ENCODE results near the gene CWF19L1.
"Not testable (repeated sequence)": the region's sequence is repeated elsewhere in the genome, so short reads cannot be mapped to it uniquely, and the experiment has no call there.

CWF19L1 gene

DNA sequence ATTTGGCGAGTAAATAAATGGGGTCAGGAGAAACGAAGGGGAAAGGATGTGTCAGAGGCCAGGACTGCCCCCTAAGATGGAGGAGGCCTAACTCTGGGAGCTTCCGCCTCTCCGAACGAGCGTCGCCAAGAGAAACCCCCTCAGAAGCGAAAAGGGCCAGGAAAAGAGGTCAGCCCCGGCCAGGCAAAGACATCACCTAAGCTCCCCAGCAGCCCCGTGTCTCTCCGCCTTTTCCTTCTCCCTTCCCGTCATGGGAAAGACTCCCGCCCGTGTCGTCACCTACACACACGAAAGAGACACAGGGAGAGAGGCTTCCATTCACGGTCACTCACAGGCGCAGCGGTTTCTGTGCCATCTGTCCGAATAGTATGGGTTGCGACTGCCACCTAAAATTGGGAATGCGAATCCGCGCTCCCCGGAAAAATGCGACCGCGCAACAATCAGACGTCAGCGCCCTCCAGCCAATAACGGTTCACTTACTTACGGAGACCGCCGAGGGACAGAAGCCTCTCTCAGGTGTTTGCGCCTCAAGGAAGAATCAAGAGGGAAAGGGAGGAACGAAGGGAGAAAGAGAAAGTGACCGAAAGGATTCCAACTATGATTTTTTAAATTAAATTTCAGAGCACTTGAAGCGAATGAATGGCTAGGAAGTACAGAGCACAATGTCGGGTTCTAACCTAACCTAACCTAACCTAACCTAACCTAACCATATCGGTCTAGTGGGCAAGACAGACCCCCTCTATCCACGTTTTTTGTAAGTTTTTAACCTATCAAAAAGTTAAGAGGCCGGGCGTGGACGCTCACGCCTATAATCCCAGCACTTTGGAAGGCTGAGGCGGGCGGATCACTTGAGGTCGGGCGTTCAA lies at the start of gene CWF19L1:
Gene CWF19L1, minus strand, starts transcription at position 400 of the 866 bp plus-strand sequence. Its CDS starts 45 bp downstream, at position 355.
- peak; percentile 79 for DNase-seq (ENCODE audit: low spot score)

DNA sequence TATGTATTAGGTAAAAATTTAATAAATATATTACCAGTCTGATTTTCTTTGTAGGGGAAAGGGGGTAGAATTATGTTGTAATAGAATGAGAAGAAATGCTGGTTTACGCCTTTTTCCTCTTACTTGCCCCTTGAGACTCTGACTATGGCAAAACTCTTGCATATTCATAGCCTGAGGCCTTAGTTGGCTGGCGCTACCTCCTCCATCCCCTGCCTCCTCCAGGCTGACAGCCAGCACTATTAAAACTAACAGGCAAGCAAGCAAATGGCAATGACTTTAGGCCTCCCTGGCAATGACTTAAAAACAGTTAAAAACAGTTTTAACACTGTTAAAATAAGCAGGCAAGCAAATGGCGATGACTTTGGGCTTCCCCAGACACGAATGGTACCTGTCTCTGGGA lies 48.2 kb upstream of the CWF19L1 start:
- no peak for DNase-seq (ENCODE audit: low spot score)

DNA sequence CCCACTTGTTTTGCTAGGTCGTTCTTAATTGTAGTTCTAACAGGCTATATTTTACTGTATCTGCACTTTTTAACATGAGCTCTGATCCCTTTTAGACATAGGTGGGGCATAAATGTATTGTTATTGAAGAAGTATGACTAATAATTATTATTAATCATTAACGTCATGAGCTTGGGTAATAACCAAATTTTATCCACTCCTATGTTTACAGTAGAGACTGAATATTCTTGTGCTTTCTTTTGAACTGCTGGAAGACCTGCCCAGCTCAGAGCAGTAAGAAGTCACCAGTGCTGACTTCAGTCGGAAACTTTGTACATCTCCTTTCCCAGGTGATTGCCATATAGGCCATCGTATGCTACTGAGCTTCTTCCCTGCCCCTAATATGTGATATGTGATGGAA lies 43.9 kb upstream of the CWF19L1 start:
- no peak for DNase-seq (ENCODE audit: low spot score)

DNA sequence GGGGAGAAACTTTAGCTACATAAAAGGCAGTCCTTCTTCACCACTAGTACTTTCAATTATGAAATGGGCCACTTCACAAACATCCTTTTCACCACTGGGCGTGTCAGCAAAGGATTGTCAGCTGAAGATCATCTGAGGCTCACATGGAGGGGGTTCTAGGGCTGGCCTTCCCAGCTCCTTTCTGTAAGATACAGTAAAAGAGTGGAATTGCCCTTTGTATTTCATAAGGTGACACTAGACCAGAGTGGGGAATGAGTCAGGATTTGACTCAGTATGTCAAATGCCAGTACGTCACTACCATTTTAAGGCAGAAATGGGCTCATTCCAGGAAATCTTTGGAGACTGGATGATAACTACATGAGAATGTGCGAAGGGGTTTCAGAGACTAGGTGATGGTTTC lies 40.2 kb upstream of the CWF19L1 start:
- DNase-seq (ENCODE audit: low spot score) = no peak

DNA sequence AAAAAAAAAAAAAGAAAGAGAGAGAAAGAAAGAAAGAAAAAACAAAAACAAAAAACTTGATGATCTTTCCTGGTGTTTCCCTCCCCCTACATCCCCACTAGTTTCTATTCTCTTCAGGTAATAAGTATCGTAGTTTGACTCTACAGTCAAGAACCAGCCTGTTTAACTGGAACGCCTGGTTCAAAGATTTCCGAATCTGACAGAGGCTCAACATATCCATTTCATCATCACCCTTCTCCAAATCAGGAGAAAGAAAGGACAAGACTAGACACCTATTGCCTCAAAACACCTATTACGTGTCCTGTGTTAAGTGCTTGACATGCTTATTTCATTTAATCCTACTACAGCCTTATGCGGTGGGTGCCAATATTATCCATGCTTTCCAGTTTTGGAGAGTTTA lies 39.4 kb upstream of the CWF19L1 start:
- DNase-seq (ENCODE audit: low spot score) = no peak

DNA sequence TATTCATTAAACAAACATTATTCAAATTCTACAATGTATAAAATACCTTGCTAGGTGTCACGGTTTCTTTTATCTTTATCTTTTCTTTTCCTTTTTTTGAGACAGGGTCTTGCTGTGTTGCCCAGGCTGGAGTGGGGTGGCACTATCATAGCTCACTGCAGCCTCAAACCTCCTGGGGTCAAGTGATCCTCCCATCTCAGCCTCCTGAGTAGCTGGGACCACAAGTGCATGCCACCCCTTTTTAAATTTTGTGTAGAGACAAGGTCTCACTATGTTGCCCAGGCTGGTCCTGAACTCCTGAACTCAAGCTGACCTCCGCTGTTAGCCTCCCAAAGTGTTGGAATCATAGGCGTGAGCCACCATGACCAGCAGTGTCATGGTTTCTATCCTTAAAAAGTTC lies 37.0 kb upstream of the CWF19L1 start:
- DNase-seq (ENCODE audit: low spot score) = no peak

DNA sequence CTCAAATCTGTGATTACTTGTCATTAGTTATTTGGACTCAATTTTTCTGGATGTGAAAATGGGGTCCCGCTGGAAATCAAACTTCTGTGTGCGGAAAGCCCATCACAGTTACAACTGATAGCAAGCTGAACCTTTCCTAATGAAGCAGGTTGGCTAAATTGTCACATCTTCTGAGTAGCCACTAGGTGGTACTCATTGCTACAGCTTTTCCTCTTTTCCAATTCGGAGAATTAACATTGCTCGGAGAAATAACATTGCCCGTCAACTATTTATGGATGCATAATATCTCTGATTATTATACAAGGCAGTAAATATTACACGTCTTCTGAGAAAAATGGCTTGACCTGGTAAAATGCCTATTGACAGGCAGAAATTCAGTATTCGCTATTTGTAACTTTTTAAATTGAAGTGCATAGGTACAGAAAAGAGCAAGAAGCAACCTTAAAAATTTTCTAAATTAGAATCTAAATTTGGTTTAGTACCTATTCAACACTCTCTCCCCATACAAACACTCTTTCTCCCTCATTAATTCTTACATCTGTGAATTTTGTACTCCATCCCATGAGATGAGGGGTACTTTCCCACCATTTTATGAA lies 36.4 kb upstream of the CWF19L1 start:
- no peak for DNase-seq (ENCODE audit: low spot score)

DNA sequence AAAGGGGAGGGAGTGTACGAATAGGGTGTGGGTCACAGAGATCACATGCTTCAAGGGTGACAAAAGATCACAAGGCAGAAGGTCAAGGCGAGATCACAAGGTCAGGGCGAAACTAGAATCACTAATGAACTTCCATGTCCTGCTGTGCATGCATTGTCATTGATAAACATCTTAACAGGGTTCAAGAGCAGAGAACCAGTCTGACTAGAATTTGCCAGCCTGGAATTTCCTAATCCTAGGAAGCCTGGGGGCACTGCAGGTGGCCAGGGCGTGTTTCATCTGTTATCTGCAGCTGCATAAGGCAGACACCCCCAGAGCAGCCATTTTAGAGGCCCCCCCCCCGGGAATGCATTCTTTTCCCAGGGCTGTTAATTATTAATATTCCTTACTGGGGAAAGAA lies 33.7 kb upstream of the CWF19L1 start:
- not testable (repeated sequence) for DNase-seq (ENCODE audit: low spot score)

DNA sequence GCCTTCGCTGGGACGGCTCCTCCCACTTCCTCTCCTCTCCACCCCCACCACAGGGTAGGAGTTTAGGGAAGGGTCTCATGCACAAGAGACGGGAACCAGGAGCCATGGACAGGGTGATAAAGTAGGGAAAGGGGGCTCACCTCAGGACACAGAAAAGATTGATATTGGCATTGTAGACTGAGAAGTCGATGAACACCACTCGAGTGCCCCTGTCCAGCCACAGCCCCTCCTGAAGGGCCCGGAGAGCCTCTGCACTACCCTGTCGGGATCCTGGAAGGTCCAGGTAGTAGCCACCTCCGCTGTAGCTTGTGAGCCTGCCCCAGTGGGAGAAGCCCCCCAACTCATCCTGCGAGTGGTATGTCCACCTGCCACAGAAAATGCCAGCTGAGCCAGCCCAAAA lies 29.8 kb upstream of the CWF19L1 start:
- no peak for DNase-seq (ENCODE audit: low spot score)

DNA sequence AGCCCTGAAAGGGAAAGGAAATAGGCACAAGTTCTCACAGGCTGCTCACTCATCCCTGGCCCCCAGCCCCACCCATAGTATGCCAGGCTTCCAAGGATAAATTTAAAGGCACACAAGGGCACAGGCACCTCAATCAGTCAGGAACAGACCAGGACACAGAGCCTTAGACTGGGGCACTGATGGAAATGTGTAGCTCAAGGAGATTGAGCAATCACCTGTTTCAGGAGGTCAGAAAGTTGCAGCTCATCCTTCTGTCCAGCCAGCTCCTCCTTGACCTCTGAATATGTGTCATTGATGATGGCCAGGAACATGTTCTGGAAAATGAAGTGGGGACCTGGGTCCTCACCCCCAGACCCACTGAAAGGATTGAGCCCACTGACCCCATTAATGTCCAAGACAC lies 25.6 kb upstream of the CWF19L1 start:
- DNase-seq (ENCODE audit: low spot score) = no peak

DNA sequence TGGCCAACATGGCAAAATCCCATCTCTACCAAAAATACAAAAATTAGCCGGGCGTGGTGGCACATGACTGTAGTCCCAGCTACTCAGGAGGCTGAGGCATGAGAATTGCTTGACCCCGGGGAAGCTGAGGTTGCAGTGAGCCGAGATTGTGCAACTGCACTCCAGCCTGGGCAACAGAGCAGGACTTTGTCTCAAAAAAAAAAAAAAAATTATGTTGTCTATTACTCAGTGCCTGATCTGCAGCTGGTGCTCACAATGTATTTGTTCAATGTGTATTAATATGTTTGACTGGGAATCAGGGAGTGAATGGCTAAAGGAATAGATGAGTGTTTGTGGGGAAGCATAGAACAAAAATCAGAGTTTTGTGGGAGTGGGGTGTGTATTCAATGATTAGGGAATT lies 24.9 kb upstream of the CWF19L1 start:
- not testable (repeated sequence) for DNase-seq (ENCODE audit: low spot score)

DNA sequence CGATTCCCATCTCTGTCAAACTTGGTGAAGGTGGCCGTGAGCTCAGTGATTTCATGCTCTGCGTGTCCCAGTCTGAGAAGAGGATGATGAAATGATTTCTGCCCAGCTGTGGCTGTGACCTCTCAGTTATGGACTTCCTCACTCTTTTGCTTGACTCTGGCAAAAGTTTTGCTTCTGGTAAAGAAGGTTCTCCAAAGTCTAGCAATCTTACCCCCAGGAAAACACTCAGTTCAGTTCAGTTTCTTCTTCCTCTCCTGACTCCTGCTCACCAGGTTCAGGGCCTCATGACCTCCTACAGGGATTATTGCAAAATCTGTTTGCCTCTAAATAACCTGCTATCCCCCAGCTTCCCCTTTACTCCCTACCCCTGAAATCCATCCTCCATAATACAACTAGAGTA lies 23.9 kb upstream of the CWF19L1 start:
- DNase-seq (ENCODE audit: low spot score) = no peak

DNA sequence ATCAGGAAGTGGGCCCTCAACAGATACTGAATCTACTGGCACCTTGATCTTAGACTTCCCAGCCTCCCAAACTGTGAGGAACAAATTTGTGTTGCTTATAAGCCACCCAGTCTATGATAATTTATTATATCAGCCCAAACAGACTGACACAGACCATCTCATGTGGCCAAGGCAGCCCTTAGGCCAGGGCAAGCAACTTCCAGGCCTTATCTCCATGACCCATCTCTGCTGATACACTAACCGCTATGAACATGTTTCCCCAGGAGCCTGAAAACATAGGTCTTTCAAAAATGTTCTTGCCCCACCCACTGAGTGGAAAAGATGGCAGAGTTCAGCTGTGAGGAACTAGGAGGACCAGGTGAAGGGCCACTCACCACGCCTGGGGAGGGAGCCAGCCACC lies 22.2 kb upstream of the CWF19L1 start:
- no peak for DNase-seq (ENCODE audit: low spot score)

DNA sequence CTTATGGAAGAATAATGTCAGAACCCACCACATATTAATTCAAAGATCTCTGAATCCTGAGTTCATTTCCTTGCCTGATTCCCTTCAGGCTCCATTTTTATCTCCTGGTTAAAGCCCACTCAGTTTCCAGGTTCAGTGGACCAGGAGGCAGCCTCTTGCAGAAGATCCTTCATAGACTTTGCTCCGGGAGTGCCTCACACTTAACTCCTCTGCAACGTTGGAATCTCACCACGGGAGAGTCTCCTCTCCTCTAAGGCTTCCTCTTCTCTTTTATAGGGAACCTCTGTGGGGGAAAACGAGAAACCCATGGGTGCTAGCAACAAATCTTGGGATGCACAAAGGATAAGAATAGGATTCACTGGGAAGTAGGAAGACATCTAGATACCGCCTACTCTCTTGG lies 20.8 kb upstream of the CWF19L1 start:
- no peak for DNase-seq (ENCODE audit: low spot score)

DNA sequence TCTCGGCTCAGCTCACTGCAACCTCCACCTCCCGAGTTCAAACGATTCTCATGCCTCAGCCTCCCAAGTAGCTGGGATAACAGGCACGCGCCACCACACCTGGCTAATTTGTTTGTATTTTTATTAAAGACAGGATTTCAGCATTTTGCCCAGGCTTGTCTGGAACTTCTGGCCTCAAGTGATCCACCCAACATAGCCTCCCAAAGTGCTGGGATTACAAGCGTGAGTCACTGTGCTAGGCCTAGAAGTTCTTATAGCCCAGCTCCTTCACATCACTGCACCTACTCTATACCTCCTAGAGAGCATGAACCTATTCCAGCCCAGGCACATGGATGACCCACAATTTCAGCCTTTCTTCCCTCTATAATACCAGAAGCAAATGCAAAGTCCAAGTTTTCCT lies 20.3 kb upstream of the CWF19L1 start:
- no peak for DNase-seq (ENCODE audit: low spot score)

DNA sequence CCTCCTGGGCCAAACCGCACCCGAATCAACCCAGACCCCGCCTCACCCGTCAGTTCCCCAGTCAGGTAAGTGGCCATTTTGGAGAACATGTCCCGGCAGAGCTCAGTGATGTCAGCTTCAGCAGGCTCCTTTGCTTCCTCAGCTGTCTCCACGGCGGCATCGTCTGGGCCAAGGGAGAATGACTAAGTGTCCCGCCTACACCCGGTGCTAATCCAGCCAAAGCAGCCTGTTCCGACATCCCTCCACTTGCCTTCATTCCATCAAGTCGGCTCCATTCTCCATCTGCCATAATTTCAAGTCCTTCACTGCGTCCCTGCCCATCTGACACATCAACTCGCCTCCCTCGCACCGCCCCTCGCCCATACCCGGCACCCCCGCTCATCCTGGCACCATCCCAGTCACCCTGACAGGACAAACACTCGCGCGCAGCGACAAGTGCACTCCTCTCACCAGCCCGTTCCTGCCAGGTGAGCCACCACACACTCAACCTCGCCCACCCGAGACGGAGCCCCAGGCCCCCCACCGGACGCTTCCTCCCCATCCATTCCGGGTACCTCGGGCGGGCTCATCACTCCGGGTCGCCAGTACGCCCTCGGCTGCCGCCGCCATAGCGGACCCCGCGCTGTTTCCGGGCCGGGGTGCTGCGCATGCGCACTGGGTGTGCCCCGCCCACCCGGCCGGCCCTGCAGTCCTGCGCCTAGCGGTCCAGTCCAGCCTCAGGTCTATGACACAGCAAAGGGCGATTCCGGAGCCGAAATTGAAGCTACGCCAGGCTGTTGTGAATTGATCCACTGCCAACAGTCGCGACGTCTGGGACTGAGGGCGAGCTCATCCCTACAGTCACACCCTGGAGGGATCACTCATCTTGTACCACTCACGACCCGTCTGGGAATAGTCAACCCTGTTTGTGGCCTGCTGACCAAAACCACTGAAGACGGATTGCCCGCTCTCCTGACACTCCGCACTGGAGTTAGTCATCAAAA lies 18.9 kb upstream of the CWF19L1 start, which contains the start of gene BLOC1S2:
Gene BLOC1S2, minus strand, starts transcription at position 630 of the 983 bp plus-strand sequence. Its CDS starts 21 bp downstream, at position 609.
- DNase-seq (ENCODE audit: low spot score) = peak; percentile 96

DNA sequence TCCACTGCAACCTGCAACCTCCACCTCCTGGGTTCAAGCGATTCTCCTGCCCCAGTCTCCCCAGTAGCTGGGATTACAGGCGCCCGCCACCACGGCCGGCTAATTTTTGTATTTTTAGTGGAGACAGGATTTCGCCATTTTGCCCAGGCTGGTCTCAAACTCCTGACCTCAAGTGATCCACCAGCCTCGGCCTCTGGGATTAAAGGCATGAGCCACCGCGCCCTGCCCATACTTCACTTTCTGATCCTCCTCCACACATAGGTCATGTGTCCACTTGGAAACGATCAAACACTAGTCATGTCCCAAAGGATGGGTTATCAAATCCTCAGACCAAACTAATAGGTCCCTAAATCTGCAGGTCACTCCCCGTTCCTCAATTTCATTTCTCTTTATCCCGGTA lies 17.9 kb upstream of the CWF19L1 start:
- not testable (repeated sequence) for DNase-seq (ENCODE audit: low spot score)

DNA sequence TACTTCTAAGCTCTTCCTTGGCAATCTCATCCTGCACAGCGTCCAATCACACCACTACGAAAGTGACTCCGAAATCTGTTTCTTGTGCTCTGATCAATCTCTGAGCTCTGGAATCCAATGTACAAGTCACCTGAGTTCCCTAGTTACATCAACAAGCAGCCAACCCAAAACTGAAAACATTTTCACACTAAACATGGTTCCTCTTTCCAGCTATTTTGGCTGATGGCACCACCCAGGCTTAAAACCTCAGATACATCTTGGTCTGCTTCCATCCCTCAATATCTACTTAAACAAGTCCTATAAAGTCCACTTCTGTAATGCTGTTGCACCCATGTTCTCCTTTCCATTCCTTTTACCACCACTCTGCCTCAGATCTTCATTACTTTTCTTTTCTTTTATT lies 15.5 kb upstream of the CWF19L1 start:
- no peak for DNase-seq (ENCODE audit: low spot score)

DNA sequence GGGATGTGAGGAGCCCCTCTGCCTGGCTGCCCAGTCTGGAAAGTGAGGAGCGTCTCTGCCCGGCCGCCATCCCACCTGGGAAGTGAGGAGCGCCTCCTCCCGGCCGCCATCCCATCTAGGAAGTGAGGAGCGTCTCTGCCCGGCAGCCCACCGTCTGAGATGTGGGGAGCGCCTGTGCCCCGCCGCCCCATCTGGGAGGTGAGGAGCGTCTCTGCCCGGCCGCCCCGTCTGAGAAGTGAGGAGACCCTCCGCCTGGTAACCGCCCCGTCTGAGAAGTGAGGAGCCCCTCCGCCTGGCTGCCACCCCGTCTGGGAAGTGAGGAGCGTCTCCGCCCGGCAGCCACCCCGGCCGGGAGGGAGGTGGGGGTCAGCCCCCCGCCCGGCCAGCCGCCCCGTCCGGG lies 9.5 kb upstream of the CWF19L1 start:
- not testable (repeated sequence) for DNase-seq (ENCODE audit: low spot score)

DNA sequence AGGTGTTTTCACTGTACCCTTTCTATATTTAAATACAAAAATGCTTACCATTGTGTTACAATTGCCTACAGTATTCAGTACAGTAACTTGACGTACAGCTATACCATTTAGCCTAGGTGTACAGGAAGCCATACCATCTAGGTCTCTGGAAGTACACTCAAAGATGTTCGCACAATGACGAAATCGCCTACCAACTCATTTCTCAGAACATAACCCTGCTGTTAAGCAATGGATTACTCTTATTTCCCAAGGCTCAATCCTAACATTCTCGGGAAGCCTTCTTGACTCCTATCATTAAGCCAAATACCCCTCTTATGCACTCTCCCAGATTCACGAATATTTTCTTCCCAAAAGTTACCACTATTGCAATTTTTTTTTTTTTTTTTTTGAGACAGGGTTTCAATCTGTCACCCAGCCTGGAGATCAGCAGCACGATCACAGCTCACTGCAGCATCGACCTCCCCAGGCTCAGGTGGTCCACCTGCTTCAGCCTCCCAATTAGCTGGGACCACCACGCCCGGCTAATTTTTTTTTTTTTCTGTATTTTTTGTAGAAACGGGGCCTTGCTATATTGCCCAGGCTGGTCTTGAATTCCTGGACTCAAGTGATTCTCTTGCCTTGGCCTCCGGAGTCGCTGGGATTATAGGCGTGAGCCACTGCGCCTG lies 1.5 kb downstream of the CWF19L1 start:
- DNase-seq (ENCODE audit: low spot score) = no peak

DNA sequence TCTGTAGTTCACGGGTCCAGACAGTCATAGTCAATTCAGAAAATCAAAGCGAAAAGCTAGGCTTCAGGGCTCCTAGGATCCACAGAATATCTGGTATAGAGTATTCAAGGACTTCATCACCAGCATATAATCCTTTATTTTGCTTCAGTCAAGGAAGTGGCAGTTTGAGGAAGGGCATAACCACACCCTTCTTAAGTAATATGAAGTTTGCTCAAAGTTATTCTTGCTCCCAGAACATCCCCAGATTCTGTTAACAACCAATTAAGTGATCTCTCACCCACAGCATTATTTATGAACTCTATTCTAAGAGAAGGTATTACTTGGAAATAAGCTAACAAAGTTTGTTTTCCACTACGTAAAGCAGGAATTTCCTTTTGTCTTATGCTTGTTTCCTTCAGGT lies 13.2 kb downstream of the CWF19L1 start:
- no peak for DNase-seq (ENCODE audit: low spot score)

DNA sequence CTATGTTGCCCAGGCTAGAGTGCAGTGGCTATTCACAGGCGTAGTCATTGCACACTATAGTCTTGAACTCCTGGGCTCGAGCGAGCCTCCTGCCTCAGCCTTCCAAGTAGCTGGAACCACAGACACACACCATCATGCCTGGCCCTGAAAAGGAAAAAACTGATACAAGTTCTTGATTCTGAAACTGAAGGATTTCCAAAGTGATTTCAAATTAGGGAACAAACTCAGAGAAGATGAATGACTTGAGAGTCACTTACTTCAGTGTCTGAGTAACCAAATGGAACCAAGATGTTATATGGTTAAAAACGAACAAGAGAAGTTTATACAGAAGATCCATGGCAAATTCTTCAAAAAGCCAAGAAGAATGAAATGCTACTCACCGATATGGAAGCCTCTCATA lies 14.4 kb downstream of the CWF19L1 start:
- no peak for DNase-seq (ENCODE audit: low spot score)
